ENCODE measurements around the gene OR2V2. TPM values are rescaled to one million over a fixed set of nuclear protein-coding genes. Genes with fewer than 3 reads are reported as not detected.

The OR2V2 gene
- total RNA-seq, 1 experiment from 2014 or later, result not detected

DNA sequence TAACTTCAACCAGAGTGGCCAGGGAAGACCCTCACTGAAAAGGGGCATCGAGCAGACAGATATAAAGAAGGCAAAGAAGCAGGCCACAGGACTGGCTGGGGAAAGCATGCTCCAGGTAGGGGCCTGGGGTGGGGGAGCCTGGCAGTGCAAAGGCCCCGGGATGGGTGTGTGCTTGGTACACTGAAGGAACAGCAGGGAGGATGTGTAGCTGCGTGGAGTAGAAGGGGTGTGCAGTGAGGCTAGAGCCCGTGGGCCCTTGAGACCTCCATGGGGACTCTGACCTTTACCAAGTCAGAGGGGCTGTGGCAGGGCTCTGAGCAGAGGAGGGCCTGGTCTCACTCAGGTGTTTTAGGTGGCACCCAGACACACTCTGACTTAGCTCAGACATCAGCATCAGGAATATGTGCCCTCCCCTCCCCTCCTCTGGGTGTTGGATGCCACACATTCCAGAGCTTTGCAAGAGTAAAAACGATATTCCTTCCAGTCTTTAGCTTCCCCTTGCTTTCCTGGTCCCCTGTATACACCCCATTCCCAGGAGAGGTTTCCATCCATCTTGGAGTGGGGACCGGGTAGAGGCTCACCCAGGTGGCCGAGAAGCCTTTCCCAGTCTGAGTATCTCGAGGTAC, 50.1 kb downstream of the OR2V2 start:
- no peaks in the 10 kb centered on the region; the same call in 1 of the 2 replicates for H3K27me3 ChIP-seq (ENCODE audit: insufficient read depth, low read length)

More for the DNA sequence above, 50.1 kb downstream of the OR2V2 start:
- Histone ChIP-seq H3K79me1 (ENCODE audit: insufficient read depth, low read depth, low read length, poor library complexity, severe bottlenecking) (no peaks in the 10 kb centered on the region), H3T11ph (ENCODE audit: low read length) (no peak overlapping the region), H4K8ac (replicated peaks; ENCODE audit: insufficient read length, low read depth, low read length) (no peak overlapping the region), H3K4ac (ENCODE audit: low read depth, low read length) (no peak overlapping the region), H4K20me1 (ENCODE audit: control insufficient read depth, insufficient read depth, insufficient read length) (no peaks in the 10 kb centered on the region), H2AK5ac (ENCODE audit: insufficient read length, low read length) (no peak overlapping the region), H3K23ac (ENCODE audit: insufficient read length, low read depth, low read length) (no peak overlapping the region), H3K14ac (ENCODE audit: insufficient read depth, low read length) (no peak overlapping the region), H2BK15ac (ENCODE audit: low read depth, low read length) (no peak overlapping the region), H3K4me2 (ENCODE audit: insufficient read depth, insufficient read length, low read length) (no peak overlapping the region), H3K56ac (ENCODE audit: insufficient read length, low read depth, low read length) (no peak overlapping the region), H3K9me3 (ENCODE audit: control insufficient read depth, low read depth, low read length) (no peaks in the 10 kb centered on the region), H3K4me1 (ENCODE audit: insufficient read depth, low read length) (peaks cover 10% of the 10 kb centered on the region; the same call in 1 of the 2 replicates), H3K79me2 (ENCODE audit: insufficient read depth, low read length) (no peaks in the 10 kb centered on the region), H4K91ac (ENCODE audit: insufficient read length, low read depth, low read length) (no peak overlapping the region), H2BK12ac (ENCODE audit: insufficient read length, low read depth, low read length) (no peak overlapping the region), H3K18ac (ENCODE audit: insufficient read length, low read depth, low read length) (no peak overlapping the region), H2AFZ (ENCODE audit: low read length) (no peak overlapping the region), H2BK5ac (ENCODE audit: insufficient read length, low read length) (no peak overlapping the region), H2BK20ac (ENCODE audit: low read depth, low read length, poor library complexity, severe bottlenecking) (no peak overlapping the region), H3K27ac (ENCODE audit: insufficient read length, low read depth, low read length) (no peak overlapping the region), H3K23me2 (ENCODE audit: insufficient read length, low read depth, low read length, poor library complexity, severe bottlenecking) (no peaks in the 10 kb centered on the region), H2BK120ac (ENCODE audit: low read depth, low read length, poor library complexity, severe bottlenecking) (no peak overlapping the region), H4K5ac (ENCODE audit: insufficient read length, low read depth, low read length) (no peak overlapping the region), H3K9ac (ENCODE audit: extremely low read depth, insufficient read length, low read length) (no peak overlapping the region)
- DNase-seq, result no peak
- Mint-ChIP-seq H3K27me3 (ENCODE audit: low read depth) (peaks cover 79% of the 10 kb centered on the region), H3K36me3 (ENCODE audit: insufficient read depth in 1 of 3, low read depth in 3 of 3) (no peaks in the 10 kb centered on the region; a peak in 1 of 7 replicates), H3K4me3 (no peak overlapping the region), H3K9me3 (no peaks in the 10 kb centered on the region; a peak in 1 of 5 replicates), H3K4me1 (peaks cover 42% of the 10 kb centered on the region in 2 experiments), H3K27ac (no peak overlapping the region; a peak in 1 of 7 replicates)
- TF ChIP-seq, protein P1, sequence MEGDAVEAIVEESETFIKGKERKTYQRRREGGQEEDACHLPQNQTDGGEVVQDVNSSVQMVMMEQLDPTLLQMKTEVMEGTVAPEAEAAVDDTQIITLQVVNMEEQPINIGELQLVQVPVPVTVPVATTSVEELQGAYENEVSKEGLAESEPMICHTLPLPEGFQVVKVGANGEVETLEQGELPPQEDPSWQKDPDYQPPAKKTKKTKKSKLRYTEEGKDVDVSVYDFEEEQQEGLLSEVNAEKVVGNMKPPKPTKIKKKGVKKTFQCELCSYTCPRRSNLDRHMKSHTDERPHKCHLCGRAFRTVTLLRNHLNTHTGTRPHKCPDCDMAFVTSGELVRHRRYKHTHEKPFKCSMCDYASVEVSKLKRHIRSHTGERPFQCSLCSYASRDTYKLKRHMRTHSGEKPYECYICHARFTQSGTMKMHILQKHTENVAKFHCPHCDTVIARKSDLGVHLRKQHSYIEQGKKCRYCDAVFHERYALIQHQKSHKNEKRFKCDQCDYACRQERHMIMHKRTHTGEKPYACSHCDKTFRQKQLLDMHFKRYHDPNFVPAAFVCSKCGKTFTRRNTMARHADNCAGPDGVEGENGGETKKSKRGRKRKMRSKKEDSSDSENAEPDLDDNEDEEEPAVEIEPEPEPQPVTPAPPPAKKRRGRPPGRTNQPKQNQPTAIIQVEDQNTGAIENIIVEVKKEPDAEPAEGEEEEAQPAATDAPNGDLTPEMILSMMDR (conservative IDR thresholded peaks at IDR 0.05), result no peak
- no CpG with 5 or more reads among the region's 8 CpGs for WGBS (ENCODE audit: extremely low coverage, insufficient read length, low lambda C conversion rate)

All from H9 (cell line).